AG10803 (cell line): ENCODE data around the gene MS4A13.
"Not testable (repeated sequence)": the region's sequence is repeated elsewhere in the genome, so short reads cannot be mapped to it uniquely, and the experiment has no call there.

ENCODE experiments used
- DNase-seq: peaks from one replicate; pipeline ENCODE4 v3.0.0; 2010; ENCODE audit warnings: low read depth
- H3K4me3 ChIP-seq: 2 replicates; pipeline ENCODE4 v1.5.1; 2011; ENCODE audit warnings: mild to moderate bottlenecking, low read length, control low read depth
- CTCF ChIP-seq: conservative IDR thresholded peaks from 2 replicates; pipeline ENCODE4 v1.5.1; 2011; ENCODE audit warnings: mild to moderate bottlenecking, low read length, control low read depth, inconsistent platforms

MS4A13 gene

DNA sequence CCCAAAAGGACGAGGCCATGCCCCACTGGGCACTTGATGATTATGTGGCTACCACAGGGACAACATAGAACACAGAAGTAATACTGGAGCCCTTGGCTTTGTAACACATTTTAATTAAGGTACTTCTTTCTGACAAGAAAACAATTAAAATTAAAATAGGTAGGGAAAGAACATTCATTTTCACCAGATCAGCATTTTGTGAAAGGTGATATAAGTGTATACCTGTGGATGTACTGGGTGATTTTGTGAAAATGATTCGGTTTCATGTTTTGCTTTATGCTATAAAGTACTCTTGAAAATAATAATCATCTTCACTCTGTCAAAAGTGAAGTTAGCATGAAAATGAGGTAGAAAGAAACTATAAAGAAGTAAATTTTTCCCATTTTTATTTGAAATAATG, 21.7 kb upstream of the MS4A13 start:
- no peak overlapping the region for H3K4me3 ChIP-seq
- TF ChIP-seq CTCF = no peak
- DNase-seq = no peak

DNA sequence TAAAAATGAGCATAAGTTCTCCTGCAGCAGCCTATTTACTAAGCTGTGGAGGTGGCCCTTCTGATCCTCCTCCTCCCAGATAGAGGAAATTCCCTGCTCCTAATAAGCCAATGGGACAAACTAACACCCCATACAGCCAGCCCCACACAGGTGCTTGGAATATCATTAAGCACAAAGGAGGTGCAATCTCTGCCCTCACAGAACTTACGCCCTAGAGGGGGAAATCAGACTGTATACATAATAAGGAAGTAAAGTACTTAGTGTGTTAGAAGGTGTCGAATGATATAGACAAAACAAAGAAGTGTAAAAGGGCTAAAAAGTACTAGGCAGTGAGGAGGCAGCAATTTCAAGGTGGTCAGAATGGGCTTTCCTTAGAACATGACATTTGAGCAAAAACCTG, 16.8 kb upstream of the MS4A13 start:
- H3K4me3 ChIP-seq = no peak overlapping the region
- no peak for TF ChIP-seq CTCF
- no peak for DNase-seq

- no peak for TF ChIP-seq CTCF
- no peak overlapping the region for H3K4me3 ChIP-seq
- no peak for DNase-seq
Observed at GRCh38 chr11:60498853-60499252, 16.3 kb upstream of the MS4A13 start.

DNA sequence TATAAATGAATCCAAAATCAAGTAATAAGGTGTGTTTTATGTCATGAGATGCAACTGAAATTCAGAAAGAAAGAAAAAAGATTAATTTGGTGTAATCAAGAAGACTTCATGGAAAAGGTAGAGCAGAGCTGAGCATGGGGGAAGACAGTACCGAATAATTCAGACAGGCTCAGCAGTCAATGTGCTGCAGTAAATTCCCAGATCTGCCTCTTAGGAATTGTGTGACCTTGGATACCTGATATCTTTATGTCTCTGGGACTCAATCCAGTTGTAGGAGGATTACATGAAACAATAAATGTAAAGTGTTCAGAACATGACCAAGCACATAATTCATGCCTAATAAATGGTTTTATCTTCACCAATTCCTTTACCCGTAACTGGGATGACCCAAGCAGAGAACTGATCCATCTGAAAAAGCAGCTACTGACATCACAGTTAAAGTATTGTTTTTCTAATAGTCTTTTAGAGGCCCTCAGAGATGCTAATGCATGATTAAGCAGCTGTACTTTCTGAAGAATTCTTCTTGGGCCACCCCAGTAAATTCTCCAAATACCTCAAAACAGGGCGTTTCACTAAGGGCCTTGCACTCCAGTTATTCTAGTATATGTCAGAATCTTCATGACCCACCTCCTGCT, 14.8 kb upstream of the MS4A13 start:
- no peak overlapping the region for H3K4me3 ChIP-seq
- TF ChIP-seq CTCF = no peak
- DNase-seq = no peak

DNA sequence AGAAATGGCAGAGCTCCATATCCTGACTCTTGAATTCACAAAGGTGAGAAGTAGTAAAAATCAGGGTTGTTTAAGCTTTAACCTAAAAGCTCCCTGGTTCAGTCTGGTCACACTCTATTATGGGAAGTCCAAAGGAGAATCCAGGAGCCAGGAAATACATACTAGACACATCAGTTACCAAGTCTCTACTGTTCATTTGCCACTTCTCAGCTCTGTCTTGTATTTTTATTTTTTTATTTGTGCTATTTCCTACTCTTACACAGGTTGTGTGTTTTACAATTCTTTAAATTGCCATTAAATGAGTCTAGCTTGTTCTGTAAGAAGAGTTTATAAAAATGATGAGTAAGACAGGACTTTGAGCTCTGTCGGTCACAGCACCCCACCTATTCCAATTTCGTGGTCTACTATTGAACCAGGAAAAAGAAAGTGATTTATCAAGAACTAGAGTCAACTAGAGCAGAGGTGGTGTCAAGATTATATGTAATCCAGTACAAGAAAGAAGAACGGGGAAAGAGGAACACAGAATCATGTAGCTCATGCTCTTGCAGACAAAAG, 12.9 kb upstream of the MS4A13 start:
- no peak for DNase-seq
- TF ChIP-seq CTCF = no peak
- no peak overlapping the region for H3K4me3 ChIP-seq

- DNase-seq = no peak
- H3K4me3 ChIP-seq = no peak overlapping the region
- TF ChIP-seq CTCF = no peak
Observed at GRCh38 chr11:60504219-60504905, 10.8 kb upstream of the MS4A13 start.

DNA sequence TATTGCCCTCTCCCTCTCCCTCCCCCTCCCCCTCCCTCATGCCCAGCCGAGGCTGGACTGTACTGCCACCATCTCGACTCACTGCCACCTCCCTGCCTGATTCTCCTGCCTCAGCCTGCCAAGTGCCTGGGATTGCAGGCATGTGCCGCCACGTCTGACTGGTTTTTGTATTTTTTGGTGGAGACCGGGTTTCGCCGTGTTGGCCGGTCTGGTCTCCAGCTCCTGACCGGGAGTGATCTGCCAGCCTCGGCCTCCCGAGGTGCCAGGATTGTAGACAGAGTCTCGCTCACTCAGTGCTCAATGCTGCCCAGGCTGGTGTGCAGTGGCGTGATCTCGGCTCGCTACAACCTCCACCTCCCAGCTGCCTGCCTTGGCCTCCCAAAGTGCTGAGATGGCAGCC, 5.6 kb upstream of the MS4A13 start:
- not testable (repeated sequence) for H3K4me3 ChIP-seq, DNase-seq

DNA sequence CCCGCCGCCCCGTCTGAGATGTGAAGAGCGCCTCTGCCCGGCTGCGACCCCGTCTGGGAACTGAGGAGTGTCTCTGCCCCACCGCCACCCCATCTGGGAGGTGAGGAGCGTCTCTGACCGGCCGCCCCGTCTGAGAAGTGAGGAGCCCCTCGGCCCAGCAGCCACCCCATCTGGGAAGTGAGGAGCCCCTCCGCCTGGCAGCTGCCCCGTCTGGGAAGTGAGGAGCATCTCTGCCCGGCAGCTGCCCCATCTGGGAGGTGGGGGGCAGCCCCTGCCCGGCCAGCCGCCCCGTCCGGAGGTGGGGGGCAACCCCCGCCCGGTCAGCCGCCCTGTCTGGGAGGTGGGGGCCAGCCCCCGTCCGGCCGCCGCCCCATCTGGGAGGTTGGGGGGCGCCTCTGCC, 5.0 kb upstream of the MS4A13 start:
- DNase-seq, H3K4me3 ChIP-seq: not testable (repeated sequence)
